ENCODE data around the gene ARHGAP4.

ARHGAP4 gene

DNA sequence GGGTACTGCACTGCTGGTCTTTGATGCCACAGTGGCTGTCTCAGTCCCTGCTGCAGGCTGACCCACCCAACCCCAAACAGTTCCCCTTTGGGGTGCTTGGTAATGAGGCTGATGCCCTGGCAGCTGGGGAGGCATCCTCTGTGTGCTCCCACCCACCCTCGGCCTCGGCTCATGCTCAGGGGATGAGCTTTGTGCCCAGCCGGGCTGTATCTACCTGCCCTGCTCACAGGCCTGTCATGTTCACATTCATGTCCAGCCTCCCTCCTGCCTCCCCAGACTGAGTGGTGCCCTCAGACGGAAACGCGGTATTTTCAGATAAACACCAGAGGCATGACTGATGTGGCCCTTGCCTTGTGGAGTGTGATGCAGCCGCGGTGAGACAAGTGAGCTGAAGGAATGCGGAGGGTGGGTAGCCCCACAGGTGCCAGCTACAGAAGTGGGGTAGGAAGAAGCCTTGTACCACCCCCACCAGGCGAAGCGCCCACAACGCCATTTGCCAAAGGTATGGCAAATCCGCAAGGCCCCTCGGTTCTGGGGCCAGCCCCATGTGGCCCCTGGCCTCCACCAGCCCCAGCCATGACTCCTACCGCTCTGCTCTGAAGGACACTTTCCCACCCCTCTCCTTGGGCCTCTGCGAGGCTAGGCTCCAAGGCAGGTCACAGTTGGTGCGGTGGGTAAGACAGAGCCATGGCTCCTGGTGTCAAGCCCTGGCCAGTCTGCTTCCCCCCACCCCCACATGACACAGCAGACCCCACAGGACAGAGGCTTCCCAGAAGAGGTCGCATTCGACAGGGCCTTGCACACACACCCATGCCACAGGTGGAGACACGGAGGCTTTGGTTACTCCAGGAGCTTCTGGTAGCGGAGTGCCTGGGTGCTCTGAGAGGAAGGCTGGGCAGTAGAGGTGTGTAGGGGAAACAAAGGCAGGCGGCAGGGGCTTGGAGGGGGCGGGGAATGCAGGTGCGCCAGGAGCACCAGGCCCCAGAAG lies 20.2 kb upstream of the ARHGAP4 start:
- no peak for DNase-seq (ENCODE audit: low read depth in 2 of 2)

- DNase-seq (ENCODE audit: low read depth in 2 of 2) = no peak
Measured at GRCh38 chrX:153944800-153945150, 18.7 kb upstream of the ARHGAP4 start.

- no peak for DNase-seq (ENCODE audit: low read depth in 2 of 2)
Measured at GRCh38 chrX:153944140-153944799, 18.2 kb upstream of the ARHGAP4 start, which contains the start of gene RENBP. Gene RENBP (minus strand): TSS chrX:153944643. CDS start chrX:153944610, 33 bp downstream.

DNA sequence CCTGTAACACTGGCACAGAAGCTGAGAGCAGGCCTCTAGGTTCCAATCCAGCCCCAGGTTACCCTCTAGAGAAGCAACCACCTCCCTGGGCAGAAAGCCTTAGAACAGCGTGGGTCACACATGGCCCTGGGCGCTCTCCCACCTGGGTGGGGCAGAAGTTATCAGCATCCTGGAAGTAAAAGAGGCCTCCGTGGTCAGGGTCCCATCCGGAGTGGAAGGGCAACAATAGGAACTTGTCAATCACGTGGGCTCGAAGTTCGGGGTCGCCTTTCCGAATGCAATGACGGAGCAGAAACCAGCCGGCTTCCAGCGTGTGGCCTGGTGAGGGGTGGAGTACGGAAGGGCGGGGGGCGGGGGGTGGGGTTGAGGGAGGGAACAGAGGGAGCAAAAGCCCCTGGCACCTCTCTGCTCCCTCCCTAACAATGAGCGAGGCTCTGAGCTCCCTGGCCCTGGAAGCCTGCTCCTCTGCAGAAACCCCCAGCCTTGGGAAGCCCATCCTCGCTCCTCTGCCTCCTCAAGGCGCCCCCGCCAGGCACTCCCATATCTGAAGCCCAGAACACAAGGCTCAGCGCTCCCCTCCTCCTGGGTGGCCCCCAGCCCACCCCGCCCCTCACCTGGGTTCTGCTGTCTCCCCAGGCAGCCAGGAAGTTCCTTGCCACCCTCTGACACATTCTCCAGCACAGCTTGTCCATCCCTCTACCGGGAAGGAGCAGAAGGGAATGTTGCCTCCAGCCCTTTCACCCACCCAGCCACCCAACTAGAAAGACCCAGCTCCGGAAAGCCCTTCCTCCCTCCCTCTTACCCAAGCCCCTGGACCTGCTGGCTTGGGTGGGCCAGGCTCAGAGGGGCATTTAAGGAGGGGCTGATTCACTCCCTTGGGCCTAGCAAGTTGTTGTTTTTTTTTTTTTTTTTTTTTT lies 15.5 kb upstream of the ARHGAP4 start:
- no peak for DNase-seq (ENCODE audit: low read depth in 2 of 2)

DNA sequence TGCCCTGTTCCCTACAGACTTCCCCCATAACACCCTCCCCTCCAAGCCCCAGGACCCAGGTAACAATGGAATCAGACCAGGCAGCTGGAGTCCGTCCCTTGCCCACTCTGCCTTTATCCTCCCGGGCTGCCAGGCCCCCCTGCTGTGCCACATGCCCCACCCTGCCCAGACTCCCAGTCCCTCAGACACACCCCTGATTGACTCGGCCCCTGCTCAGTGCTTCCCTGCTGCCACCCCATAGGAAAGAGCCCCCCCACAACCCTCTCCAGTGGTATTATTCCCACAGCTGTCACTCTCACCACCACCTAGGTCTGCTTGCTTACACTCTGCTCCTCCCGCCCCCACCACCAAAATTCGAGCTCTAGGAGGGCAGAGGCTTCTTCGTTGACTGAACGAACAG lies 13.5 kb upstream of the ARHGAP4 start:
- DNase-seq (ENCODE audit: low read depth in 2 of 2) = no peak

DNA sequence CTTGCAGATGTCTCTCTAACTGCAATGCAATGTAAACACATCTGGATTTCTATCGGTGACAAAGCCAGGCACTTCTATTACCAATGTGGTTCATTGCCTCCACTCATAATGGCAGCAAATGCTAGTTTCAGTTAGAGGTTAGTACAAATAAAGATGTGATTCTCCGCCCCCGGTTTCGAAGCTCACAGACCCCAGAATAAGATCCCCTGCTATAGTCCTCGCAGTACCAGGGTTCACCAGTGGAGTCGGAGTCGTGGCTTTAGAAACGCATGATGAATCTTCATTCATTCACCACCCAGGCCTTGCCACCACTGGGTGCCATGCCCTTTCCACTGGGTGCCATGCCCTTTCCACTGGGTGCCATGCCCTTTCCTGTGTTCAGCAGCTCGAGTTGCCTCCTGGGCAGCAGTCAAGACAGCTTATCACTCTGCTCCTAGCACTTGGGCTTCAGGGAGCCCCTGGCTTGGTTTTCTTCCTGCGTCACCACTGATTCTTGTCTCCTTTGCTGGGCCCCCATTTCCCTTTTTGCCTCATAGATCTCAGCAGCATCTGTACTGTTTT lies 12.2 kb upstream of the ARHGAP4 start:
- DNase-seq (ENCODE audit: low read depth in 2 of 2) = no peak

- no peak for DNase-seq (ENCODE audit: low read depth in 2 of 2)
Measured at GRCh38 chrX:153937056-153937455, 11.0 kb upstream of the ARHGAP4 start.

- DNase-seq (ENCODE audit: low read depth in 2 of 2) = no peak
Measured at GRCh38 chrX:153935326-153935851, 9.3 kb upstream of the ARHGAP4 start.

GRCh38 chrX:153934762-153935325 lies 8.8 kb upstream of the ARHGAP4 start, which contains the start of gene NAA10:
Gene NAA10 (minus strand): TSS chrX:153935037. CDS start chrX:153934904, 133 bp downstream.
- DNase-seq (ENCODE audit: low read depth in 2 of 2) = no peak

DNA sequence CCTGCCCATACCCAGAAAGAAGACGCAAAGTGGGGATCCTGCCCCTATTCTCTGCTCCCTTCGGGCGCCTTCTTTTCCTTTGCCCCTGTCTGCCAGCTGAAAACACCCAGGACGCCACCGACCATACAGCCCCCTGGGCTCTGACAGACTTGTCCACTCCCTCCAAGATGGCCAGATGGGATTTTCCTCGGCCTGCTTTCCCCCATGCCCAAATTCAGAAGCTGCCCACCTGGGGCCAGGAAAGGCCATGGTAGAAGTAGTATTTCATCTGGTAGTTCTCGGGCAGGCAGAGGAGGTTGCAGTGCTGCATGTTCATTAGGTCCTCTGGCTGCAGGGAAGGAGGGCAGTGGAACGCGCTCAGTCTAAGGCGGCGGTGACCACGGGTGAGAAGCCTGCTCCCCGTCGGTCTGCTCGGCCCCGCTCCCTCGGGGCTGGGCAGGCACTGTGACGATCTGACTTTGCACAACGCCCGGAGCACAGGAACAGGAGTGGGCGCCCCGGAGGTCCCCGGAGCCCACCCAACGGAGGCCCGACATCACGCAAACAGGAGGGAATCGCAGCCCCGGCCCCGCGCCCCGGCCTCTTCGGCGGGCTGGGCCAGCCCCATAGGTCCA lies 8.2 kb upstream of the ARHGAP4 start:
- no peak for DNase-seq (ENCODE audit: low read depth in 2 of 2)

DNA sequence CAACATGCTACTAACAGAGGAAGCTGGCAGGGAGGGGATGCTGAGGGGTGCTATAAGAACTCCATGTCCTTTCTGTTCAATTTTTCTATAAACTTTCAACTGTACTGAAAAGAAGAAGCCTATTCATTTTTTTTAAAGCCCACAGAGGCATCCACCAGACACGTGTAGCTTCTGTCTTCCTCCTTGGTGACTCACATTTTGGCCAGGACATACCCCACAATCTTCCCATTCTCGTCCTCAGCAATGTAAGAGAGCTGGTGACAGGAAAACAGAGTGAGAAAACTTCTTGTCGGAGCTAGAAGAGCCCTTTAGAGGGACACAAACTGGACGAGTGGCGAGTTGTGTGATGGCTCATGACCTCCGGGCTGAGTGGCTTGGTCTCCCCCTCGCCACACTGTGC lies 7.7 kb upstream of the ARHGAP4 start:
- DNase-seq (ENCODE audit: low read depth in 2 of 2) = no peak

DNA sequence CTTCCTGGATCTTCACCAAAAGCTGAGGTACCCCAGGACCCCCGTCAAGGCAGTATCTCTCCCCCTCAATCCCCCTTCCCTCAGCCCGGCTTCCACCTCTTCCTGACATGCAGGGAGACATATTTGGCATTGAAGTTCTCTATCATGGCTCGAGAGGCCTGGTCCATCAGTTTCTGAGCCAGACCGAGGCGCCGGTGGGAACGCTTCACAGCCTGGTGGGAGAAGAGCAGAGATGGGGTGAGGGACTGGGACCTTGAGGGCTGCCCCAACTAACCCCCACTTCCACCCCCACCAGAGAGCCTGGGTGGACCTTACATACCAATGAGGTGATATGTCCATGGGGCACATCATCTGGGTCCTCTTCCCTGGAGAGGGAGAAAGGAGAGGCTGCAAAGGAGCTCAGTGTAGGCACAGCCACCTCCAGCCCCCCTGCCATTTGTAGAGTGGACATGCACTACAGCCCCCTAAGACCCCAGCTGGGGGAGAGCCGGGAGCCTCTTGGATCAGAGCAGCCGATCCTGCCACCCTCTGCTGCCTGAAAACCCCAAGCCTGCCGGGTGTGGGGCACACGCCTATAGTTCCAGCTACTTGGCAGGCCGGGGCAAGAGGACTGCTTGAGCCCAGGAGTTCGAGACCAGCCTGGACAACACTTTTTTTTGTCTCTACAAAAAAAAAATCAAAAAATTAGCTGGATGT lies 6.3 kb upstream of the ARHGAP4 start:
- no peak for DNase-seq (ENCODE audit: low read depth in 2 of 2)

GRCh38 chrX:153931748-153932147 lies 5.7 kb upstream of the ARHGAP4 start:
- no peak for DNase-seq (ENCODE audit: low read depth in 2 of 2)

- no peak for DNase-seq (ENCODE audit: low read depth in 2 of 2)
Measured at GRCh38 chrX:153931151-153931550, 5.1 kb upstream of the ARHGAP4 start.

DNA sequence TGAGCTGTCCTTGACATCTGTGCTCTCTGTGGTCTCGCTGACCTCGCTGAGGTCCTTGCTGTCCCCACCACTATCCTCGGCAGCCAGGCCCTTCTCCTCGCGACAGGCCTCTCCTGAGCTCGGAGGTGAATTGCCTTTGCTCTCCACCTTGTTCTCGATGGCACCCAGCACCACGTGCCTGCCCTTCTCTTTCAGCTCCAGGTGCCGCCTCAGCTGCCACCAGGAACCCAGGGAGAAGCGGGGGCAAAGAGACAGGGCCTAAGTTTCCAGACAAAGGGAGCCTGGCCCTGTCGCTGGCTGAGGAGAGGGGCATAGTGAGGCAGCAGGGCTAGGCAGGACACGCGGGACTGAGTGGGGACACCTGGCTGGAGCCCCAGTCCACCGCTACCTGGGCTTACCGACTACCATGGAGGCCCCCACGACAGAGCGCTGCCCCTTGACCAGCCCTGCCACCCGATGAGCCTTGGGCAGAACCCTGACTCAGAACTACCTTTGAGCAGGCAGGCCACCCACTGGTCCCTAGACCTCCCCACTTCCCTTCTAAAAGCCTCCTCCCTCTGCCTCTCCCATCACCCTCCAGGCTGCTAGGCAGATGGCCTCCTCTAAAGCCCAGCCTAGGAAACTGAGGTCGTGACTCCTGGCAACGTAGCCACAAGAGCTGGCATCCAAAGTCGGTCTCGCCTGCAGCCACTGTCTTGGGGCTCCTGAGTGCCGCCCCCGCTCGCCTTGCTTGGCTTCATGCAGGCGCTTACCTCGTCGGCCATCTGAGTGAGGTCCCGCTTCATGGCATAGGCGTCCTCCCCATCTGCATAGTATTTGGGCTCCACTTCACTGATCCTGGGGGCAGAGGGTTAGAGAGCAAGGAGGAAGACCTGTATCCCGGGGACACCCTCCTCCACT lies 4.2 kb upstream of the ARHGAP4 start:
- DNase-seq (ENCODE audit: low read depth in 2 of 2) = no peak

DNA sequence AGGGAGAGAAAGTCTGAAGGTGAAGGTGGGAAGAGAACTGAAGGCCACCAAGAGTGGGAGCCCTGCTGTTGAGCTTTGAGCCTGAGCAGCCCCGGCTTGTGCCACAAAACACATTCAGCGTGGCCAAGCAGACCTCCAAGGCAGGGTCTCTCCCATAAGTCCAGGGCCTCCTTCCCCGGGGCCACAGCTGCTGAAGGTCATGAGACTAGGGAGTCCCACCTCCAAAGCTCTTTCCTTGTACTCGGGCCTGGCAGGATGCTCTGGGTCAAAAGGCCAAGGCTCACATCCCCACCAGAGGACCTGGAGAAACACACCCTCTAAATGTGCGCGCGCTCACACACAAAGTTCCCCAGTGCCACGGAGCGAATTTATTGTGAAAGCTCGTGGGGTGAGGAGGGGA lies 3.5 kb upstream of the ARHGAP4 start:
- DNase-seq (ENCODE audit: low read depth in 2 of 2) = no peak

GRCh38 chrX:153928846-153929245 lies 2.8 kb upstream of the ARHGAP4 start:
- DNase-seq (ENCODE audit: low read depth in 2 of 2) = no peak

- peak; percentile 84 to 86 for DNase-seq (ENCODE audit: low read depth in 2 of 2)
Measured at GRCh38 chrX:153927922-153928760, 2.1 kb upstream of the ARHGAP4 start.
